IPS DF 6.9 (cell line): ENCODE results near the gene ZNF774.
"Not testable (repeated sequence)": the region's sequence is repeated elsewhere in the genome, so short reads cannot be mapped to it uniquely, and the experiment has no call there.

Experiments used
- DNase-seq: peaks from one replicate; pipeline ENCODE4 v3.0.0-alpha.2; 2013; ENCODE audit warnings: low read depth, low spot score
- H3K27ac ChIP-seq: one replicate; pipeline ENCODE4 v1.5.1; 2013; ENCODE audit warnings: low read length, control low read depth
- H3K27me3 ChIP-seq: 2 replicates; pipeline ENCODE4 v1.6.1; 2013; ENCODE audit warnings: mild to moderate bottlenecking, low read length; ENCODE audit not compliant: control insufficient read depth, insufficient read depth
- H3K36me3 ChIP-seq: 2 replicates; pipeline ENCODE4 v1.6.1; 2013; ENCODE audit warnings: low read length; ENCODE audit not compliant: control insufficient read depth, insufficient read depth
- H3K4me1 ChIP-seq: 2 replicates; pipeline ENCODE4 v1.6.1; 2013; ENCODE audit warnings: low read length; ENCODE audit not compliant: control insufficient read depth, insufficient read depth
- H3K4me3 ChIP-seq: 2 replicates; pipeline ENCODE4 v1.5.1; 2013; ENCODE audit warnings: mild to moderate bottlenecking, low read length
- H3K9me3 ChIP-seq: 2 replicates; pipeline ENCODE4 v1.6.1; 2013; ENCODE audit warnings: low read length, inconsistent platforms; ENCODE audit not compliant: control insufficient read depth, insufficient read depth
- WGBS: extraction: QIAGEN DNeasy Blood & Tissue Kit; methylation state at CpG from one replicate; pipeline ENCODE4 v1.1.7; 2013; ENCODE audit warnings: mixed read lengths, missing lambda C conversion rate; ENCODE audit not compliant: insufficient read length, insufficient coverage; 5-methylcytosine and 5-hydroxymethylcytosine counted together

ZNF774 gene

GRCh38 chr15:90401495-90401894, 49.4 kb downstream of the ZNF774 start:
- Histone ChIP-seq H3K36me3 (no peaks in the 10 kb centered on the region), H3K27ac (no peak overlapping the region), H3K9me3 (no peaks in the 10 kb centered on the region), H3K27me3 (no peaks in the 10 kb centered on the region), H3K4me1 (peaks cover 2% of the 10 kb centered on the region; the same call in 1 of the 2 replicates), H3K4me3 (no peak overlapping the region)
- no peak for DNase-seq
- no CpG with 5 or more reads among the region's 1 CpG for WGBS

- no peaks in the 10 kb centered on the region for H3K27me3 ChIP-seq
- H3K9me3 ChIP-seq, result no peaks in the 10 kb centered on the region
- no peak overlapping the region for H3K4me3 ChIP-seq
- no peak for DNase-seq
- H3K36me3 ChIP-seq, result no peaks in the 10 kb centered on the region
- H3K27ac ChIP-seq, result no peak overlapping the region
- H3K4me1 ChIP-seq, result peaks cover 2% of the 10 kb centered on the region; the same call in 1 of the 2 replicates
Observed at GRCh38 chr15:90402223-90402622, 50.1 kb downstream of the ZNF774 start.

GRCh38 chr15:90402767-90403166, 50.7 kb downstream of the ZNF774 start:
- Histone ChIP-seq H3K4me1 (peaks cover 2% of the 10 kb centered on the region; the same call in 1 of the 2 replicates), H3K9me3 (no peaks in the 10 kb centered on the region), H3K4me3 (no peak overlapping the region), H3K27me3 (no peaks in the 10 kb centered on the region), H3K36me3 (no peaks in the 10 kb centered on the region), H3K27ac (no peak overlapping the region)
- no peak for DNase-seq
- no CpG with 5 or more reads among the region's 3 CpGs for WGBS

- no peak overlapping the region for H3K27ac ChIP-seq
- no peak for DNase-seq
- WGBS, result 100% methylated on average over 2 of the region's 3 CpGs
- no peaks in the 10 kb centered on the region for H3K9me3 ChIP-seq
- no peaks in the 10 kb centered on the region for H3K36me3 ChIP-seq
- H3K4me1 ChIP-seq, result peaks cover 2% of the 10 kb centered on the region; the same call in 1 of the 2 replicates
- no peaks in the 10 kb centered on the region for H3K27me3 ChIP-seq
- H3K4me3 ChIP-seq, result no peak overlapping the region
Observed at GRCh38 chr15:90405055-90405607, 53.0 kb downstream of the ZNF774 start.

- Histone ChIP-seq H3K27me3 (no peaks in the 10 kb centered on the region), H3K4me3 (no peak overlapping the region), H3K4me1 (no peaks in the 10 kb centered on the region; the same call in 1 of the 2 replicates), H3K27ac (no peak overlapping the region), H3K36me3 (no peaks in the 10 kb centered on the region), H3K9me3 (no peaks in the 10 kb centered on the region)
- DNase-seq, result no peak
- no CpG with 5 or more reads among the region's 3 CpGs for WGBS
Observed at GRCh38 chr15:90407336-90407735, 55.3 kb downstream of the ZNF774 start.

- Histone ChIP-seq H3K4me1 (no peaks in the 10 kb centered on the region; the same call in 1 of the 2 replicates), H3K4me3 (no peak overlapping the region), H3K27ac (no peak overlapping the region), H3K36me3 (no peaks in the 10 kb centered on the region), H3K9me3 (no peaks in the 10 kb centered on the region), H3K27me3 (no peaks in the 10 kb centered on the region)
- WGBS, result no CpG with 5 or more reads among the region's 2 CpGs
- no peak for DNase-seq
Observed at GRCh38 chr15:90407871-90408317, 55.8 kb downstream of the ZNF774 start.

GRCh38 chr15:90408657-90409056, 56.6 kb downstream of the ZNF774 start:
- WGBS, result no CpG with 5 or more reads among the region's 3 CpGs
- peaks cover 2% of the 10 kb centered on the region; the same call in 1 of the 2 replicates for H3K4me1 ChIP-seq

GRCh38 chr15:90409587-90409986, 57.5 kb downstream of the ZNF774 start:
- not testable (repeated sequence) for H3K36me3 ChIP-seq, H3K27ac ChIP-seq, H3K4me1 ChIP-seq, H3K9me3 ChIP-seq, DNase-seq, H3K27me3 ChIP-seq, H3K4me3 ChIP-seq
- no CpG with 5 or more reads among the region's 3 CpGs for WGBS

More at GRCh38 chr15:90408657-90409056, 56.6 kb downstream of the ZNF774 start:
- Histone ChIP-seq H3K9me3 (no peaks in the 10 kb centered on the region), H3K36me3 (no peaks in the 10 kb centered on the region), H3K27me3 (no peaks in the 10 kb centered on the region), H3K27ac (no peak overlapping the region), H3K4me3 (no peak overlapping the region)
- no peak for DNase-seq

- not testable (repeated sequence) for H3K4me3 ChIP-seq, H3K27me3 ChIP-seq, H3K27ac ChIP-seq, H3K9me3 ChIP-seq, H3K4me1 ChIP-seq, DNase-seq, H3K36me3 ChIP-seq
- WGBS, result no CpG with 5 or more reads among the region's 4 CpGs
Observed at GRCh38 chr15:90410316-90410715, 58.2 kb downstream of the ZNF774 start.

GRCh38 chr15:90411176-90411575, 59.1 kb downstream of the ZNF774 start:
- no peak overlapping the region for H3K27ac ChIP-seq
- no peaks in the 10 kb centered on the region for H3K36me3 ChIP-seq
- peaks cover 7% of the 10 kb centered on the region; the same call in 1 of the 2 replicates for H3K4me1 ChIP-seq

More at GRCh38 chr15:90411176-90411575, 59.1 kb downstream of the ZNF774 start:
- no peak for DNase-seq
- no CpG with 5 or more reads among the region's 2 CpGs for WGBS
- Histone ChIP-seq H3K9me3 (no peaks in the 10 kb centered on the region), H3K4me3 (no peak overlapping the region), H3K27me3 (no peaks in the 10 kb centered on the region)
